ENCODE results near the gene TRIM28. TPM values are rescaled to one million over a fixed set of nuclear protein-coding genes. Genes with fewer than 3 reads are reported as not detected.

The TRIM28 gene
- total and polyA plus RNA-seq, 9 of the 15 experiments (the other 6 are each of a cell fraction or from before 2014, with no cell fraction given) = 12.1 to 797 (median 490) TPM

DNA sequence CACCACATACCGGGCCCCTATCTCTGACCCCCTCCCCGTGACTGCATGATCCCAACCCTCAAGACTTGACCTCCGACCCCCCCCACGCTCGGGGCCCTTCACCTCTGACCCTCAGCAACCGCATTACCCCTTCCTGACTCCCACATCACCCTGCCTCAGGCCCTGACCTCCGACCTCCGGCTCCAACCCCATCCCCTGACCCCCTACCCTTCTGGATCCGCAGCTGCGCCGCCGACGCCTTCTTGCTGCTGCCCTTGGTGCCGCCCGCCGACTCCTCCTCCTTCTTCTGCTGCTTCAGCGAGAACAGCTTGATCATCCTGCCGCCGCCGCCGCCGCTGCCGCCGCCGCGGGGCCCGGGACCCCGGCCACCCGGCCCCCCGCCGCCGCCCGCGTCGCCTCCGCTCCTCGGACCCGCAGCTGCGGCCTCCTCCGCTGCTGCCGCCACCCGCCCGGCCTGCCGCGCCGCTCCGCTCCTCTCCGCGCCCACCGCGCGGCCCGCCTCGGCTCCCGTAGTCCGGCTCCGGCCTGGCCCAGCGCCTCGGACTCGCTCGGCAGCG is 14.3 kb downstream of the TRIM28 start, which contains the start of gene UBE2M (continued):
- TF ChIP-seq, protein P1, sequence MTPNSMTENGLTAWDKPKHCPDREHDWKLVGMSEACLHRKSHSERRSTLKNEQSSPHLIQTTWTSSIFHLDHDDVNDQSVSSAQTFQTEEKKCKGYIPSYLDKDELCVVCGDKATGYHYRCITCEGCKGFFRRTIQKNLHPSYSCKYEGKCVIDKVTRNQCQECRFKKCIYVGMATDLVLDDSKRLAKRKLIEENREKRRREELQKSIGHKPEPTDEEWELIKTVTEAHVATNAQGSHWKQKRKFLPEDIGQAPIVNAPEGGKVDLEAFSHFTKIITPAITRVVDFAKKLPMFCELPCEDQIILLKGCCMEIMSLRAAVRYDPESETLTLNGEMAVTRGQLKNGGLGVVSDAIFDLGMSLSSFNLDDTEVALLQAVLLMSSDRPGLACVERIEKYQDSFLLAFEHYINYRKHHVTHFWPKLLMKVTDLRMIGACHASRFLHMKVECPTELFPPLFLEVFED (CRISPR knock-in tag; conservative IDR thresholded peaks at IDR 0.05) = peak; percentile 80; the same call in 1 of the 2 replicates
- TF ChIP-seq NR2F6 (CRISPR knock-in tag; IDR thresholded peaks at IDR 0.05) (0 out of 2 replicates have a peak, but pooled peaks have one; percentile 61), ZNF445 (CRISPR knock-in tag; IDR thresholded peaks at IDR 0.05; ENCODE audit: low read depth) (no peak), RFX5 (IDR thresholded peaks at IDR 0.05; ENCODE audit: low read depth, low read length) (no peak), HMG20B (CRISPR knock-in tag; IDR thresholded peaks at IDR 0.05) (no peak), CCNT2 (IDR thresholded peaks at IDR 0.05; ENCODE audit: borderline replicate concordance, extremely low read depth, insufficient read length, low read depth, low read length) (no peak), NFXL1 (CRISPR knock-in tag; IDR thresholded peaks at IDR 0.05) (no peak), TSC22D4 (tag; IDR thresholded peaks at IDR 0.05) (no peak), POLR3G (IDR thresholded peaks at IDR 0.05; ENCODE audit: extremely low read depth, insufficient read length, insufficient replicate concordance) (no peak), ADNP (tag; IDR thresholded peaks at IDR 0.05) (no peak), COPS2 (conservative IDR thresholded peaks at IDR 0.05) (no peak), CREM (IDR thresholded peaks at IDR 0.05; ENCODE audit: low read depth) (no peak), FOS (IDR thresholded peaks at IDR 0.05; ENCODE audit: extremely low read depth, insufficient read length) (no peak)
- TF ChIP-seq, protein P2, sequence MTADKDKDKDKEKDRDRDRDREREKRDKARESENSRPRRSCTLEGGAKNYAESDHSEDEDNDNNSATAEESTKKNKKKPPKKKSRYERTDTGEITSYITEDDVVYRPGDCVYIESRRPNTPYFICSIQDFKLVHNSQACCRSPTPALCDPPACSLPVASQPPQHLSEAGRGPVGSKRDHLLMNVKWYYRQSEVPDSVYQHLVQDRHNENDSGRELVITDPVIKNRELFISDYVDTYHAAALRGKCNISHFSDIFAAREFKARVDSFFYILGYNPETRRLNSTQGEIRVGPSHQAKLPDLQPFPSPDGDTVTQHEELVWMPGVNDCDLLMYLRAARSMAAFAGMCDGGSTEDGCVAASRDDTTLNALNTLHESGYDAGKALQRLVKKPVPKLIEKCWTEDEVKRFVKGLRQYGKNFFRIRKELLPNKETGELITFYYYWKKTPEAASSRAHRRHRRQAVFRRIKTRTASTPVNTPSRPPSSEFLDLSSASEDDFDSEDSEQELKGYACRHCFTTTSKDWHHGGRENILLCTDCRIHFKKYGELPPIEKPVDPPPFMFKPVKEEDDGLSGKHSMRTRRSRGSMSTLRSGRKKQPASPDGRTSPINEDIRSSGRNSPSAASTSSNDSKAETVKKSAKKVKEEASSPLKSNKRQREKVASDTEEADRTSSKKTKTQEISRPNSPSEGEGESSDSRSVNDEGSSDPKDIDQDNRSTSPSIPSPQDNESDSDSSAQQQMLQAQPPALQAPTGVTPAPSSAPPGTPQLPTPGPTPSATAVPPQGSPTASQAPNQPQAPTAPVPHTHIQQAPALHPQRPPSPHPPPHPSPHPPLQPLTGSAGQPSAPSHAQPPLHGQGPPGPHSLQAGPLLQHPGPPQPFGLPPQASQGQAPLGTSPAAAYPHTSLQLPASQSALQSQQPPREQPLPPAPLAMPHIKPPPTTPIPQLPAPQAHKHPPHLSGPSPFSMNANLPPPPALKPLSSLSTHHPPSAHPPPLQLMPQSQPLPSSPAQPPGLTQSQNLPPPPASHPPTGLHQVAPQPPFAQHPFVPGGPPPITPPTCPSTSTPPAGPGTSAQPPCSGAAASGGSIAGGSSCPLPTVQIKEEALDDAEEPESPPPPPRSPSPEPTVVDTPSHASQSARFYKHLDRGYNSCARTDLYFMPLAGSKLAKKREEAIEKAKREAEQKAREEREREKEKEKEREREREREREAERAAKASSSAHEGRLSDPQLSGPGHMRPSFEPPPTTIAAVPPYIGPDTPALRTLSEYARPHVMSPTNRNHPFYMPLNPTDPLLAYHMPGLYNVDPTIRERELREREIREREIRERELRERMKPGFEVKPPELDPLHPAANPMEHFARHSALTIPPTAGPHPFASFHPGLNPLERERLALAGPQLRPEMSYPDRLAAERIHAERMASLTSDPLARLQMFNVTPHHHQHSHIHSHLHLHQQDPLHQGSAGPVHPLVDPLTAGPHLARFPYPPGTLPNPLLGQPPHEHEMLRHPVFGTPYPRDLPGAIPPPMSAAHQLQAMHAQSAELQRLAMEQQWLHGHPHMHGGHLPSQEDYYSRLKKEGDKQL (CRISPR knock-in tag; IDR thresholded peaks at IDR 0.05; ENCODE audit: borderline replicate concordance) = no peak
- TF ChIP-seq, protein P3, sequence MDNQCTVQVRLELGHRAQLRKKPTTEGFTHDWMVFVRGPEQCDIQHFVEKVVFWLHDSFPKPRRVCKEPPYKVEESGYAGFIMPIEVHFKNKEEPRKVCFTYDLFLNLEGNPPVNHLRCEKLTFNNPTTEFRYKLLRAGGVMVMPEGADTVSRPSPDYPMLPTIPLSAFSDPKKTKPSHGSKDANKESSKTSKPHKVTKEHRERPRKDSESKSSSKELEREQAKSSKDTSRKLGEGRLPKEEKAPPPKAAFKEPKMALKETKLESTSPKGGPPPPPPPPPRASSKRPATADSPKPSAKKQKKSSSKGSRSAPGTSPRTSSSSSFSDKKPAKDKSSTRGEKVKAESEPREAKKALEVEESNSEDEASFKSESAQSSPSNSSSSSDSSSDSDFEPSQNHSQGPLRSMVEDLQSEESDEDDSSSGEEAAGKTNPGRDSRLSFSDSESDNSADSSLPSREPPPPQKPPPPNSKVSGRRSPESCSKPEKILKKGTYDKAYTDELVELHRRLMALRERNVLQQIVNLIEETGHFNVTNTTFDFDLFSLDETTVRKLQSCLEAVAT (IDR thresholded peaks at IDR 0.05) = peak in 1 of 2 experiments; percentile 84; a peak in 2 of 4 replicates
- TF ChIP-seq, protein P4, sequence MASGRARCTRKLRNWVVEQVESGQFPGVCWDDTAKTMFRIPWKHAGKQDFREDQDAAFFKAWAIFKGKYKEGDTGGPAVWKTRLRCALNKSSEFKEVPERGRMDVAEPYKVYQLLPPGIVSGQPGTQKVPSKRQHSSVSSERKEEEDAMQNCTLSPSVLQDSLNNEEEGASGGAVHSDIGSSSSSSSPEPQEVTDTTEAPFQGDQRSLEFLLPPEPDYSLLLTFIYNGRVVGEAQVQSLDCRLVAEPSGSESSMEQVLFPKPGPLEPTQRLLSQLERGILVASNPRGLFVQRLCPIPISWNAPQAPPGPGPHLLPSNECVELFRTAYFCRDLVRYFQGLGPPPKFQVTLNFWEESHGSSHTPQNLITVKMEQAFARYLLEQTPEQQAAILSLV (tag; IDR thresholded peaks at IDR 0.05) = no peak
- TF ChIP-seq, protein P5, sequence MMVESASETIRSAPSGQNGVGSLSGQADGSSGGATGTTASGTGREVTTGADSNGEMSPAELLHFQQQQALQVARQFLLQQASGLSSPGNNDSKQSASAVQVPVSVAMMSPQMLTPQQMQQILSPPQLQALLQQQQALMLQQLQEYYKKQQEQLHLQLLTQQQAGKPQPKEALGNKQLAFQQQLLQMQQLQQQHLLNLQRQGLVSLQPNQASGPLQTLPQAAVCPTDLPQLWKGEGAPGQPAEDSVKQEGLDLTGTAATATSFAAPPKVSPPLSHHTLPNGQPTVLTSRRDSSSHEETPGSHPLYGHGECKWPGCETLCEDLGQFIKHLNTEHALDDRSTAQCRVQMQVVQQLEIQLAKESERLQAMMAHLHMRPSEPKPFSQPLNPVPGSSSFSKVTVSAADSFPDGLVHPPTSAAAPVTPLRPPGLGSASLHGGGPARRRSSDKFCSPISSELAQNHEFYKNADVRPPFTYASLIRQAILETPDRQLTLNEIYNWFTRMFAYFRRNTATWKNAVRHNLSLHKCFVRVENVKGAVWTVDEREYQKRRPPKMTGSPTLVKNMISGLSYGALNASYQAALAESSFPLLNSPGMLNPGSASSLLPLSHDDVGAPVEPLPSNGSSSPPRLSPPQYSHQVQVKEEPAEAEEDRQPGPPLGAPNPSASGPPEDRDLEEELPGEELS (CRISPR knock-in tag; IDR thresholded peaks at IDR 0.05; ENCODE audit: borderline replicate concordance) = no peak

Measured in K562 (cell line).